ENCODE measurements around the gene MIOX.

Gene MIOX

DNA sequence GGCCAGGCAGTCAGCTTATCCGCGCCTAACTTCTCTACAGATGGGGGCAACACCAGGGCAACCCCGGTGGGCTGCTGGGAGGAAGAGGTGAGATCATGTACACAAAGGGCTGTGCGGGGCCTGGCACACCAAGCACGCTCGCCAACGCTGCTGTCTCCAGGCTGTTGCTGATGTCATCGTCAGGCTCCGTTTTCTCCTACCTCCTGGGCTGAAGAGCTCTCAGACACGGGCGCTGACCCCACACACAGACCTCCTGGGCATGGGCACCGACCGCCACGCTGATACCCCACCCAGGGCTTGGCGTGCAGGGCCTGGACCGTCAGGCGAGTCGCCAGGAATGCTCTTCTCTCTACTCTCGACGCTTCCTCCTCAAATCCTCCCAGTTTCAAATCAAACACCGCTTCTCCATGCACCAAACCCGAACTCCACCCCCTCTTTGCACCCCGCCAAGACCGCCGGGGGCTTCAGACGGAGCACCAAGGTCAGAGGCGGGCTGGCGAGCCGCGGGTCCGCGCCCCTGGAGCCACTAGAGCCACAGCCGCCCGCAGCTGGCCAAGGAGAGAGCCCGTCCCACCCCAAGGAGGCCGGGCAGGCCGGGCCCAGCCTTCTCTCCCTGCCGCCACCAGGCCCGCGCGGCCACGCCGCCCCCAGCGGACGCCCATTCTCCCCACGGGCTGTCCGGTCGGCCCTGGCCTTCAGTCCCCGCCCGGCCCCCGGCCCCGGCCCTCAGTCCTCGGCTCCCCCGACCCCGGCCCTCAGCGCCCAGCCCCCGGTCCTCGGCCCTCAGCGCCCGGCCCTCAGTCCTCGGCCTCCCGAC lies 12.6 kb upstream of the MIOX start:
- DNase-seq = peak; percentile 64

DNA sequence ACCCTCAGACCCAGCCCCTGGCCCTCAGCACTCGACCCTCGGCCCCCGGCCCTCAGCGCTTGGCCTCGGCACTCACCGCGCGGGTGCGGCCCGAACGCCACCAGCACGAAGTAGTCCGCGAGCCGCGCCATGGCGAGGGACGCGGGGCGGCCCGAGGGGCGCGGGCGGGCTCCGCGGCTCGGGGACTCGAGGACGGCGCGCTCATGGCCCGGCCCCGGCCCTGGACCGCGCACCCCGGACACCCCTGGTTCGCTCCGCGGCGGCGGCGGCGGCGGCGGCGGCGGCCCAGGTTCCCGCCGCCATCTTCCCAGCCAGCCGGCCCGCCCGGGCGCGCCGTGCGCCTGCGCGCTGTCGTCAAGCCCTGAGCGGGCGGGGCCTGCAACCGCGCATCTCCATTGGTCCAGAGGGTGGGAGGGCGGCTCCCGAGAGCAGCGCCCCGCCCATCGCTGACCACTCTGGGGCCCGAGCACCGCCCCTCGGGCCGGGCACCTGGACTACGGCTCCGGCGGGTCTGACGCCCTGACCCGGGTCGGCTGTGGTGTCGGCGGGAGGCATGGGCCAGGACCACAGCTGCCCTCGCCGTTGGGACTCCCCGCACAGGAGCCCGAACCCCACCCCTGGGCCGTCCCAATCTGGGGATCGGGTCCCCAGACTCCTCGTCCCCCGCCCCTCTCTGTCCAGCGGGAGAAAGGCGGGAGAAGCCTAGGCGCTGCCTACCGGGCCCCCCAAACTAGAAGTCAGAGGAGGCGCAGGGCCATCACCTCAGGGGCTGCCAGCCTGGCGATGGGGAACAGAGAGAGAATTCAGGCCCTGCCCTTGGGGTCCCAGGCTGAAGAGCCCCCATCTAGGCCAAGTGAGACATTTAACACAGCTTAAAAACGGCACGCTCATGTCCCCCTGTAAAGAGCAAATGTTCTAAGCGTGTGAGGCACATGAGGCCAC lies 11.7 kb upstream of the MIOX start, which contains the start of gene SBF1:
SBF1 (minus strand) TSS at position 326 of the 942 bp plus-strand sequence; CDS start at position 131, 195 bp downstream.
- peak; percentile 92 for DNase-seq

DNA sequence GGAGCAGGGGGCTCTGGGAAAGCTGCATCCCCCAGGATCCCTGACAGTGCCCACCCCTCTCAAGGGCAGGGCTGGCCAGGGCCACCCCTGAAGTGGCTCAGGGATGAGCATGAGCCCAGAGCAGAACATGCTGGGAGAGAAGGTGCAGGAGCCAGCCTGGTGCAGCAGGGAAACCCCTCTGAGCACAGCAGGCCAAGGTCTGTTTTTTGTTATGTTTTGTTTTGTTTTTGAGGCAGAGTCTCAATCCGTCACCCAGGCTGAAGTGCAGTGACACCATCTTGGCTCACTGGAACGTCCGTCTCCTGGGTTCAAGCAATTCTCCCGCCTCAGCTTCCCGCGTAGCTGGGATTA lies 11.0 kb upstream of the MIOX start:
- DNase-seq = no peak

DNA sequence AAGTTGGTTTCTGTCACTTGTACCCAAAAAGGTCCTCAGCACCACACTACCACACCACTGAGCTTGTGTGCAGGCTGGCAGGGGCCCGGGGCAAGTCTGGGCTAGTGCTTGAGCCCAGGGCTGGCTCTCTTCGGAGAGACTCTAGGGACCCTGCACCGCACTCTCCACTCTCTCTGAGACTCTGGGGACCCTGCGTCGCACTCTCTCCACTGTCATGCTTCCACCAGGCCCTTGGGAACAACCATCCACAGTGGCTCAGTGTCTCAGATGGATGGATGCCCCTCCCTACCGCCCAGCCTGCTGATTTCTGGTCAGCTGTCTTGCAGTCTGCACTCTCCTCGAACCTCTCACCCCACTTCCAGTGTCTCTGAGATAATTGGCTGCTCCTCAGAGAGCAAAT lies 9.8 kb upstream of the MIOX start:
- DNase-seq = no peak

DNA sequence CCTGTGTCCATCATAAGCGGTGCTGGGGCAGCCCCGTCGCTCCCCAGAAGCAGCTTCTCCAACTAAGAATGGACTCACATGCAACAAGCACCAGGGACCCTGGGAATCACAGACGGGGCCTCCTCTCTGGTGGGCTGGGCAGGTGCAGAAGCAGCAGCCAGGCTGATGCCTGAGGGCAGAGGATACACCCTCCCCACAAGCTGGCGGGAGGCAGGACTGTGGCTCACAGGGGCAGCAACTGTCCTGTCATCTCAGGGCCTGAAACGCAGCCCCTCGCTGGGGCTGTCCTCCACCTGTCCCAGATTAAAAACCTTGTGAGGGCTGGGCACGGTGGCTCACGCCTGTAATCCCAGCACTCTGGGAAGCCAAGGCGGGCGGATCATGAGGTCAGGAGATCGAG lies 8.7 kb upstream of the MIOX start:
- DNase-seq = no peak

DNA sequence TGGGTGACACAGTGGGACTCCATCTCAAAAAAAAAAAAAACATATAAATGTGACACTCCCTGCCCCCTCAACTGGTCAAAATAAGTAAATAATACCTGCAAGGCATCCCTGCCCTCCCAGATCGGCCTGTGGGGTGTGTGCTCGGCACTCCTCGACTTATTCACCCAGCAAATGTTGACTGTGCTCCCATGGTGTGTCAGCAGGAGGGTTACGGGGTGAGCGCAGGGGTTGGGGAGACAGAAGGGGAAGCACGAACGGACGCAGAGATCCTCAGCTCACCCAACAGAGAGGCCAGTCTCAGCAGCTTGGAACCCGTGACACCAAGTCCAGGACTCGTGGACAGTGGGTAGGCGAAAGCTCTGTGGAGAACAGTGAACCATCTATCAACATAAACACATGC lies 6.9 kb upstream of the MIOX start:
- no peak for DNase-seq

DNA sequence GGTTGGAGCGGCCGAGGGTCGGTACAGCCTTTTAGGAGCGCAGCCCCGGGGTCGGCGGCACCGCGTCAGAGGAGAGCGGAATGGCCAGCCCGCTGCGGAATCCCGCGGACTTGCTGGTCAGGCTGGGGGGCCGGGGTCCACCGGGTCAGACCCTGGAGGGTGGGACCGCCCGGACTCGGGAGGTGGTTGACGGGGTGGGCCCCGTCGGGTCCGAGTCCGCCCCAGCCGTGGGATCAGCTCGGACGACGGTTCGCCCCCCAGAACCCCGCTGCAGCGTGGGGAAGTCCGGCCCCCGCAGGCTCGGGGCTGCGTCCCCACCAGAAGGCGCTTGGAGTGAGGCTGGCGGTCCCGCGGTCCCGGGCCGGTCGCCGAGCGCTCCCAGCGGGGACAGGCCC lies 5.6 kb upstream of the MIOX start:
- no peak for DNase-seq

DNA sequence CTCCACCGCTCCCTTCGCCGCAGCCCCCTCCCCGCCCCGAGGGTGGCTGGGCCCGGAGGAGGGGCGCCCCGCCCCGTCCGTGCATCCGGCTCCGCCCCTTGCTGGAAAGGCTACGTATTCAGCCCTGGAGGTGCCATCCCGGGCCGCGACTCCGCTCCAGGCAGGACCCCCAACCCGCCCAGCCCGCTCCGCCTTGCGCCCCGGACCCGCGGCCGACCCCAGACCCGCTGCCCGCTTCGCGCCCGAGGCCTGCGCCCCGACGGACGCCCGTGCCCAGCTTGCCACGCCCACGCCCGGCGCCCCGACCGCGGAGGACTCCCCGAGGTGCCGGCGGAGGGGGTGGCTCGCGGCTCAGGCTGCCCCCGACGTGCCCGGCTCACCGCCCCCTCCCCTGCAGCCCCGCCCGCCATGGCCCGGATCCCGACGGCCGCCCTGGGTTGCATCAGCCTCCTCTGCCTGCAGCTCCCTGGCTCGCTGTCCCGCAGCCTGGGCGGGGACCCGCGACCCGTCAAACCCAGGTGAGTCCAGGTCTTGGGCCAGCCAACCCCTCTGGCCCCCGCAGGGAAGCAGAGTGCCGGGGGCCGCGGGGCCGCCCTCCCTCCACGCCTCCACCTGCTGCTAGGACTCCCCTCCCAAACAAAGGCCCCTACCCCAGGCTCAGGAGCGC lies 5.1 kb upstream of the MIOX start, which contains the start of gene ADM2:
ADM2 (plus strand) TSS at position 104 of the 667 bp plus-strand sequence; CDS start at position 409, 305 bp downstream.
- peak; percentile 71 for DNase-seq

DNA sequence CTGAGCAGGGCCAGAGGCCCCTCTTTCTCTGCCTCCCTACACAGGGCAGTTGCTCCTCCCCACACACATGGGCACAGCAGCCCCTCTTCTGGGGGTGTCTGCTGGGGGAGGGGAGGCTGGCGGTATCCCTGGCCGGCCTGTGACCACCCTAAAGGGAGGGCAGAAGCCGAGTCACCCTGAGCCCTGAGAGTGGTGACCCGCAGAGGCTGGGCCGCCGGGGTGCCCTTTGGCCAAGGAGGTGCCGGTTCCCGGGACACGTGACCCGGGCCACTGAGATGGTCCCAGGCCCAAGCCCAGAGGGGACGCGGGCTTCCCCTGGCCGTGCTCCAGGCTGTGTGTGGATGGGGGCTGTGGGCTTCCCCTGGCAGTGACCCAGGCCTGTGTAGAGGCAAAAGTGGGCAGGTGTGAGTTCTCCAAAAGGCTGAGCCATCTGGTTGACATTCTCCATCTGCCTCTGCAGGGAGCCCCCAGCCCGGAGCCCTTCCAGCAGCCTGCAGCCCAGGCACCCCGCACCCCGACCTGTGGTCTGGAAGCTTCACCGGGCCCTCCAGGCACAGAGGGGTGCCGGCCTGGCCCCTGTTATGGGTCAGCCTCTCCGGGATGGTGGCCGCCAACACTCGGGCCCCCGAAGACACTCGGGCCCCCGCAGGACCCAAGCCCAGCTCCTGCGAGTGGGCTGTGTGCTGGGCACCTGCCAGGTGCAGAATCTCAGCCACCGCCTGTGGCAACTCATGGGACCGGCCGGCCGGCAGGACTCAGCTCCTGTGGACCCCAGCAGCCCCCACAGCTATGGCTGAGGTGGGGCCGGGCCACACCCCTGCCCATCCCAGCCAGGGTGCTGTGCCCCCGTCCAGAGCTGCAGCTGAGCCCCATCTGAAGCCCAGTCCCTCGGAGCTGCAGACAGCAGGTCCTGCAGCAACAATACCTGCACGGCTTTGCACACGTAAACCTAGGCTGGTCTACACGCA lies 4.3 kb upstream of the MIOX start:
- no peak for DNase-seq

DNA sequence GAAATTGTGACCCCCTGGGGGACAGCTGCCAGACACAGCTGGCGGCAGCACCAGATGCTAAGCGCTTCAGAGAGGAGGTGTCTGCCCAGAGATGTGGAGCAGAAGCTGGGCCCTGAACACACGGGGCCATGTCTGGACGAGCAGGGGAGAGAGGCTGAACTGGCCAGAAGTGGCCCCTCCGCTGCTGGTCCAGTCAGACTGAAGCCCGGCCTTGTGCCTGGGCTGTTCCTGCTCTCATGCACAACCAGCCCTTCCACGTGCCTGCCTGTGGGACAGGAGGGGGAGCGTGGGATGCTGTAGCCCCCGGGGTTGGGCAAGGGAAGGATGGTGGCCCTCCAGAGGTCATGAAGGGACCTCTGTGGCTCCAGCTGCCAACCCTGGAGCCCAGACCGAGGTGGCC lies 3.6 kb upstream of the MIOX start:
- no peak for DNase-seq

DNA sequence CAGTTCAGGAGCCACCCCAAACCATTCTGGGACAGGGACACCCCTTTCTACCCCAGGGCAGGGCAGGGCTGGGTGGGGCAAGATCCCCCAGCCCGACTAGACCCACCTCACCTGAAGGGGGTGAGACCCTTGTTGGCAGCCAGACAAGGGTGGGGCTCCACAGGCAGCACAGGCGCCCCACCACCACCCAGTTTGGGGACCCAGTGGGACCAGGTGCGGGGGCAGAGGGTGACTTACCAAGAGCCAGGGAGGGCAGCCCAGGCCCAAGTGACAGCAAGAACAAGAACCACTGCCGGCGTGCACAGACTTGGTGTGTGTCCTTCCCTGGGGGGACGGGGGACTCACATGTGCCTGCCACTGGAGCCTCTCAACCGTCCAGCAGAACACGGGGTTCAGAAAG lies 3.1 kb upstream of the MIOX start:
- DNase-seq = no peak

DNA sequence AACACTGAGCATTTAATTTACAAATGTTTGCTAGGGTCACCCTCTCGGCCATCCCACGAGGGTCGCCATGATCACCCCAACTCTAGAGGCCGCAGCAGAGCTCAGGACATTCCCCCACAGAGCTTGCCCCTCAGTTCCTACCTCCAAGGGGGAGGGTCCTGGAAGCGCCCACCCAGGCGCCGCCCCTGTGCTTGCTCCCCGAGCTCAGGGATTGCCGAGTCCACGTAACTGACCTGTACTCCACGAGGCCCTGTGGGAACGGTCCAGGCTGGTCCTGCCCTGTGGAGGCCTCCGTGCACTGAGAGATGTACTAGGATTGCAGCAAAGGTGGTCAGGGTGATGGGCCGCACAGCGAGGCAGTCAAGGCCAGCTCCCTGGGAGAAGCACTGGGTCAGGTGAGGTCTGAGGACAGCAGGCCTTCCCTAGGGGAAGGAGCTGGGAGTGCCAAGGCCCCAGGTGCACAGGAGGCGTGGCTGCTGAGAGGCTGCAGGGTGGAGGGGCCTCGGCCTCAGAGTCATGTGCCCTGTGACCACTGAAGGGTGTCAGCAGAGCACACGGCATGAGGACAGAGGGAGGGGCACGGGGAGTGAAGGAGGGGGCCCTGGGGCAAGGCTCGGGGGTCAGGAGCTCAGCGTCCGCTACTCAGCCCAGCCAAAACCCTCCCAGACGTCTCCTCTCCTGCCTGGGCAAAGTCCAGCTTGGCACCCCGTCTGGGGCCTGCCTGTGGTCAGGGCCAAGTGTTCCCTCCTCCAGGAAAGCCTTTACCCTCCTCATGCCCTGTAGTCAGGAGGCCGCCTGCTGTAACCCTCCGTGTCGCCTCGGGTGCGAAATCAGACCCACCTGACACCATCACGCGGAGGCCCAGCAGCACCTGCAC lies 2.4 kb upstream of the MIOX start:
- DNase-seq = no peak

DNA sequence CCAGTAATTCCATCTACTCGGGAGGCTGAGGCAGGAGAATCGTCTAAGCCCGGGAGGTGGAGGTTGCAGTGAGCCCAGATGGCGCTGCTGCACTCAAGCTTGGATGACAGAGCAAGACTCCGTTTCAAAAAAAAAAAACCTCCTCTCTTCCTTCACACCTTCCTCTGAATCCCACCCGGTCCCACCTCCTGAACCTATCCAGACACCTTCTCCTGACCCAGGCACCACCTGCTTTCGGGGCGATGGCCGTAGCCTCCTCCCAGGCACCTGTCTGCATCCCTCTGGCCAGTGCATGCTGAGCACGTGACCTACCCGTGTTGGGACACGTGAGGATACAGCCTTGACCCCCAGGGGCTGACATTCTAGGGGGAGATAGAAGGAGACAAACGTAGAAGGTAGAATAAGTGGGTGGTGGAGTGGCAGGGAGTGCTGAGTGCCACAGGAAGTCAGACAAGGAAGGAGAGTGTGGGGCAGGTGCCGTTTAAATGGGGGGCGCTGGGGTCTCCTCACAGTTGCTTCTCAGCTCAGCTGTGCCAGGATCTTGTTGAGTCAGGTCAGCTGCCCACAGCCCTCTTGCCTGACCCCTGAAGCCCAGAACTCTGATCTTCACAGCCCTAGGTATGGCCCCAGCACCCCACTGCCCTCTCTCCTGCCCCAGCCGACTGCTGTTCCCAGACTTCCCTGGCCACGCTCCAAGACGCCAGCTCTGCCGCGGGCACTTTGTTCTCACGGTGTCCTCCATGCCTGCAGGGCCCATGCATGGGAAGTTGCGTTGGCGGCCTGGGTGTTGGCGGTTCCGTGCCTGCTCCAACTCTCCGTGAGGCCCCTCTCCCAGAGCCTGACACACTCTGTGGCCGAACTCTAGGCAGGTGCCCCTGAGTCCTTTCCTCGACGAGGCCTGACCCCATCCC lies 1.2 kb upstream of the MIOX start:
- DNase-seq = no peak

DNA sequence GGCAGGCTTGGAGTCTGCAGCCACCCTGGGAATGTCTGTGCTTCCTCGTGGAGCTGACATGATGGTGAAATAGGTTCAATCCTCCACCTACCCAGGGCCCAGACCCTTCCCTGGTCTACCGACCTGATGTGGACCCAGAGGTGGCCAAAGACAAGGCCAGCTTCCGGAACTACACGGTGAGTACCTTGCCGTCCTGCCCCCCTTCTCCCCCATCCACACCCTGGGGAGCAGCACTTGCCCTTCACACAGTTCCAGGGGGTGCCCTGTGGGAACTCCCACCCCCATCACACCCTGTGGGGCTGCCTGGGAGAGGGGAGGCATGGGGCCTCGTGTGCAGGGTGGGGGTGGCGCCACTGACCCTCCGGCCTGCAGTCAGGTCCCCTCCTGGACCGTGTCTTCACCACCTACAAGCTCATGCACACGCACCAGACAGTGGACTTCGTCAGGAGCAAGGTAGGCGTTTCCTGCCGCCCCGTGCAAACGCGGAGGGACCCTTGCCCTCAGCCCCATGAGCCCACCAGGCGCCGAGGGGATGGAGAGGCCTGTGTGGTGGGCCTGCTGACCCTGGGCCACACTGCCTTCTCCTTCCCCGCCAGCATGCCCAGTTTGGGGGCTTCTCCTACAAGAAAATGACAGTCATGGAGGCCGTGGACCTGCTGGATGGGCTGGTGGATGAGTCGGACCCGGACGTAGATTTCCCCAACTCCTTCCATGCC lies 789 bp downstream of the MIOX start:
- no peak for DNase-seq

DNA sequence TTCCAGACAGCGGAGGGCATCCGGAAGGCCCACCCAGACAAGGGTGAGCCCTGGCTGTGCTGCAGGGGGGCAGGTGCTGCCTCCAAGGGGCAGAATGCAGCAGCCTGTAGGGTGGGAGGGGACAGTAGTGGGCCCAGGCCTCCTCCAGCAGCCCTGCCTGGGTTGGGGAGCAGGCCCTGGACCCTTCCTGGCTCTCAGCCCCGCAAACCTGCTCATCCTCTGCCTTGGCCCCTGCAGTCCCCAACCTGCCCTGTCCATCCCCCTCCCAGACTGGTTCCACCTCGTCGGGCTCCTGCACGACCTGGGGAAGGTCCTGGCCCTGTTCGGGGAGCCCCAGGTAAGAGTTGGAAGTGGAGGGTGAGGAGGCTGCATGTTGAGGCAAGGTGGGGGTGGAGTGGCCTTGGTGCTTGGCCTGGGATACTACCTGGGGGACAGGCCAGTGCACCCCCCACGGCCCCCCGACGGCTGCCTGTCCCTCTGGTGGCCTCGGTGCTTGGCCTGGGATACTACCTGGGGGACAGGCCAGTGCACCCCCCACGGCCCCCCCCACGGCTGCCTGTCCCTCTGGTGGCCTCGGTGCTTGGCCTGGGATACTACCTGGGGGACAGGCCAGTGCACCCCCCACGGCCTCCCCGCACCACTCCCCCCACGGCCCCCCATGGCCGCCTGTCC lies 1.5 kb downstream of the MIOX start:
- DNase-seq = no peak

DNA sequence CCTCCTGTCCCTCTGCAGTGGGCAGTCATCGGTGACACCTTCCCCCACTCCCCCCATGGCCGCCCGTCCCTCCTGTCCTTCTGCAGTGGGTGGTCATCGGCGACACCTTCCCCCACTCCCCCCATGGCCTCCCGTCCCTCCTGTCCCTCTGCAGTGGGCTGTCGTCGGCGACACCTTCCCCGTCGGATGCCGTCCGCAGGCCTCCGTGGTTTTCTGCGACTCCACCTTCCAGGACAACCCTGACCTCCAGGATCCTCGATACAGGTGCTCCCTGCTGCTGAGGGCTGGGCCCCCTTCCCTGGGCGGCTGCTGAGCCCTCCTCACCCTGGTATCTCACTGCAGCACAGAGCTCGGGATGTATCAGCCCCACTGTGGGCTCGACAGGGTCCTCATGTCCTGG lies 2.2 kb downstream of the MIOX start:
- no peak for DNase-seq

DNA sequence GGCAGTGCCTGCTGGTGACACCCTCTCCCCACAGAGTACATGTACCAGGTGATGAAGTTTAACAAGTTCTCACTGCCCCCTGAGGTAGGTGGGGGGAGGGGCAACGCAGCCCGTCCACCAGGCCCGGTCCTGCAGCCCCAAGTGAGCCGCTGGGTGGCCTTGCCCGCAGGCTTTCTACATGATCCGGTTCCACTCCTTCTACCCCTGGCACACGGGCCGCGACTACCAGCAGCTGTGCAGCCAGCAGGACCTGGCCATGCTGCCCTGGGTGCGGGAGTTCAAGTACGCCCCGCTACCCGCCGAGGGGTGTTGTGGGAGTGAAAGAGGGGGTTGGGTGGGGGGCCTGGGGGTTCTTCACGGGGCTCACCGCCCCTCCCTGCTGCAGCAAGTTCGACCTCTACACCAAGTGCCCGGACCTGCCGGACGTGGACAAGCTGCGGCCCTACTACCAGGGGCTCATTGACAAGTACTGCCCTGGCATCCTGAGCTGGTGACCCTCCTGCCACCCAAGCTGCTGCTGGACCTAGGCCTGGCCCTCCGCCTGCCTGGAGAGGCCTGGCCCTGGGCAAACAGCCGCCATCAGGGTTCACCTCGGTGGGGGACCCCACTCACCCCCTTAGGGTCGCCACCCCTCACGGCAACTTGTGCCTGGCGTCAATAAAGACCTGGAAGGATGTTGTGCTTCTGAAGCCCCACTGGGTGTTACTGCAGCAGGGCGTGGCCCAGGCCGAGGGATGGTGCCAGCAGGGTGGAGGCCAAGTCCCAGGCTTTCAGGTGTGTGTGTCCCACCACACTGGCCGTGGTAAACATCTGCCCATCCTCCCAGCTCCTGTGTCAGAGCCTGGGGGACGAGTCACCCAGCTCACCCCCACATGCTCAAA lies 2.9 kb downstream of the MIOX start:
- no peak for DNase-seq

Data from activated CD4-positive, alpha-beta T cell treated with anti-CD3 and anti-CD28 coated beads for 48 hours (primary cell).